ENCODE measurements around the gene SULT1A2.
"Not testable (repeated sequence)": the region's sequence is repeated elsewhere in the genome, so short reads cannot be mapped to it uniquely, and the experiment has no call there.

The SULT1A2 gene

GRCh38 chr16:28554634-28555423 is 42.0 kb downstream of the SULT1A2 start:
- TF ChIP-seq CTCF (IDR thresholded peaks at IDR 0.05; ENCODE audit: insufficient read depth, low read depth, low read length, missing control alignments) = no peak
- peak overlapping the region; percentile 59 for H3K4me3 ChIP-seq (ENCODE audit: low read length)
- no peak for DNase-seq (ENCODE audit: low read depth)

- H3K4me3 ChIP-seq (ENCODE audit: low read length) = peak within 1 kb of the TSS; percentile 59
- DNase-seq (ENCODE audit: low read depth) = peak; percentile 91
- TF ChIP-seq CTCF (IDR thresholded peaks at IDR 0.05; ENCODE audit: insufficient read depth, low read depth, low read length, missing control alignments) = peak; percentile 4
Observed at GRCh38 chr16:28553776-28554633, 42.8 kb downstream of the SULT1A2 start, which contains the start of gene SGF29. SGF29 (plus strand) TSS chr16:28553920; CDS start chr16:28581070, 27,150 bp downstream.

GRCh38 chr16:28549301-28549899 is 47.5 kb downstream of the SULT1A2 start:
- peak; percentile 56 for DNase-seq (ENCODE audit: low read depth)
- TF ChIP-seq CTCF (IDR thresholded peaks at IDR 0.05; ENCODE audit: insufficient read depth, low read depth, low read length, missing control alignments) = peak; percentile 76
- no peak overlapping the region for H3K4me3 ChIP-seq (ENCODE audit: low read length)

GRCh38 chr16:28548306-28548802 is 48.5 kb downstream of the SULT1A2 start:
- DNase-seq (ENCODE audit: low read depth) = no peak
- no peak overlapping the region for H3K4me3 ChIP-seq (ENCODE audit: low read length)
- no peak for TF ChIP-seq CTCF (IDR thresholded peaks at IDR 0.05; ENCODE audit: insufficient read depth, low read depth, low read length, missing control alignments)

GRCh38 chr16:28546626-28547025 is 50.2 kb downstream of the SULT1A2 start:
- no peak for TF ChIP-seq CTCF (IDR thresholded peaks at IDR 0.05; ENCODE audit: insufficient read depth, low read depth, low read length, missing control alignments)
- no peak overlapping the region for H3K4me3 ChIP-seq (ENCODE audit: low read length)
- no peak for DNase-seq (ENCODE audit: low read depth)

GRCh38 chr16:28545964-28546363 is 50.9 kb downstream of the SULT1A2 start:
- not testable (repeated sequence) for DNase-seq (ENCODE audit: low read depth); H3K4me3 ChIP-seq (ENCODE audit: low read length)

GRCh38 chr16:28544998-28545397 is 51.9 kb downstream of the SULT1A2 start:
- H3K4me3 ChIP-seq (ENCODE audit: low read length) = no peak overlapping the region
- DNase-seq (ENCODE audit: low read depth) = no peak
- no peak for TF ChIP-seq CTCF (IDR thresholded peaks at IDR 0.05; ENCODE audit: insufficient read depth, low read depth, low read length, missing control alignments)

All from epithelial cell of esophagus (primary cell).